Sigmoid colon (tissue), 4 donors: ENCODE measurements around the gene ECE1.

ENCODE experiments used
- EP300 ChIP-seq, 4 donors: sonication (generic); formaldehyde crosslinking; IDR thresholded peaks; one replicate each; pipeline ENCODE4 v1.6.1; 2017; ENCODE audit warnings: antibody characterized with exemption in 4 of 4
- POLR2A ChIP-seq, 2 donors: fragments of 450-650 bp; IDR thresholded peaks; one replicate each; pipeline ENCODE4 v1.6.1; 2016; ENCODE audit warnings: antibody characterized with exemption in 2 of 2, mild to moderate bottlenecking in 2 of 2, moderate library complexity in 2 of 2
- TF ChIP-seq, protein P1 (sequence below), 4 experiments: fragments of 450-650 bp in 3 of 4; fragments of 200-600 bp in 1 of 4; IDR thresholded peaks; one replicate each; pipeline ENCODE4 v1.5.1; 2016 to 2019; ENCODE audit warnings: antibody characterized with exemption in 4 of 4, mild to moderate bottlenecking in 3 of 4, moderate library complexity in 2 of 4

DNA sequence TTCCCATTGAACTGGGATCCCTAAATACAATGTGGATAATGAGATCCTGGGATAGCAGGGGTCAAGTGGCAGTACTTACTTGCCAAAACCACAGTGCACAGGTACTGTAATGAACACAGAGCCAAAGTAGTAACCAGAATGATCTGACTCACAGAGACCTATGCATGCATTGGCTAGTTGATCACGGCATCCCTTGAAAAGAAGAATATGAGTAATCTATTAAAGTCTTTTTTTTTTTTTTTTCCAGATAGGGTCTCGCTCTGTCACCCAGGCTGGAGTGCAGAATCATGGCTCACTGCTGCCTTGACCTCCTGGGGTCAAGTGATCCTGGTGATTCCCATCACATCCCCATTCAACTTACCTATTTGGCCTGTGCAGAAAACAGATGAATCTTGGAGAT, 84.1 kb downstream of the ECE1 start:
- TF ChIP-seq, protein P1, sequence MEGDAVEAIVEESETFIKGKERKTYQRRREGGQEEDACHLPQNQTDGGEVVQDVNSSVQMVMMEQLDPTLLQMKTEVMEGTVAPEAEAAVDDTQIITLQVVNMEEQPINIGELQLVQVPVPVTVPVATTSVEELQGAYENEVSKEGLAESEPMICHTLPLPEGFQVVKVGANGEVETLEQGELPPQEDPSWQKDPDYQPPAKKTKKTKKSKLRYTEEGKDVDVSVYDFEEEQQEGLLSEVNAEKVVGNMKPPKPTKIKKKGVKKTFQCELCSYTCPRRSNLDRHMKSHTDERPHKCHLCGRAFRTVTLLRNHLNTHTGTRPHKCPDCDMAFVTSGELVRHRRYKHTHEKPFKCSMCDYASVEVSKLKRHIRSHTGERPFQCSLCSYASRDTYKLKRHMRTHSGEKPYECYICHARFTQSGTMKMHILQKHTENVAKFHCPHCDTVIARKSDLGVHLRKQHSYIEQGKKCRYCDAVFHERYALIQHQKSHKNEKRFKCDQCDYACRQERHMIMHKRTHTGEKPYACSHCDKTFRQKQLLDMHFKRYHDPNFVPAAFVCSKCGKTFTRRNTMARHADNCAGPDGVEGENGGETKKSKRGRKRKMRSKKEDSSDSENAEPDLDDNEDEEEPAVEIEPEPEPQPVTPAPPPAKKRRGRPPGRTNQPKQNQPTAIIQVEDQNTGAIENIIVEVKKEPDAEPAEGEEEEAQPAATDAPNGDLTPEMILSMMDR (IDR thresholded peaks at IDR 0.05): no peak
- TF ChIP-seq POLR2A (IDR thresholded peaks at IDR 0.05) (no peak), EP300 (IDR thresholded peaks at IDR 0.05) (no peak)
